ENCODE measurements around the gene HESX1. TPM values are rescaled to one million over a fixed set of nuclear protein-coding genes. Genes with fewer than 3 reads are reported as not detected.

Gene HESX1
- total and polyA plus RNA-seq, 2 of the 4 experiments (the other 2 are of a cell fraction), result 0.36 to 0.82 TPM

DNA sequence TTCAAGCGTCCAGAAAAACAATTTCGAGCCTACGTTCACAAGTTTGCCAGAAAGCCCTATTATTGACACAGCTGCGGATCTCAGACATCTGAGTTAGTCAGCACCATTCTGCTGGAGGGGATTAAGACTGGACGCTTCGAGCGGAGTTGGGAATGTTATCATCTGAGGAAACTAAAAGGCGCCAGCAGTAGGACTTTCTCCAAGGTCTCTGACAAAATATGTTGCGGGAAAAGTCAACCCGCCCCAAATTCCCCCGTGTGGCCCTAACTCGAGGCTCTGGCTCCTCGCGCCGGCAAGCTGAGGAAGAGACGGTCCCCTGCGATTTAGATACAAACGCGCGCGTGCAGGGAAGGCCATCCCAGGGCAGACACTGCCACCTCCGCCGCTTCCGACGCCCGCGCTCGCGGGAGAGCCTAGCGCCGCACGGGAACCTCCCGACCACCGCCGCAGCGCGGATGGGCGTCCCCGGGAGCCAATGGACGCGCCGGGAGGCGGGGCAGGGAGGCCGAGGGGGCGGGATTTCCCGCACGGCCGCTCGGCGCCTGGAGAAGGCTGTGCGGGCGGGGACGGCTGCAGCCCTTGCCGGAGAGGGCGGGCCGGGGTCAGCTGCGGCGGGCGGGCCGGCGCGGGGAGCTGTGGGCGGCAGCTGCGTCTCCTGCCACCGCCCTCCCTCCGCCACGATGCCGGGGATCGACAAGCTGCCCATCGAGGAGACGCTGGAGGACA lies 27.6 kb upstream of the HESX1 start, which contains the start of gene APPL1:
Gene APPL1 (plus strand): TSS at position 526 of the 726 bp plus-strand sequence. CDS start 155 bp downstream, at position 681.
- dilution Hi-C loops (cut with HindIII; ENCODE audit: low sequenced_read_pairs, unreplicated experiment) (no loop called here), intact Hi-C loops (cut with micrococcal nuclease) (loop anchor here (1.0 to 10.0 kb wide), 4 partner anchors 55 to 523 kb away; partner anchors contain the start of gene PDE12), in situ Hi-C loops (cut with MboI; ENCODE audit: low sequenced_read_pairs) (no loop called here)
- Histone ChIP-seq H3K27me3 (ENCODE audit: control insufficient read depth, insufficient read depth, low read length) (no peaks in the 10 kb centered on the region), H3K9me3 (ENCODE audit: control insufficient read depth, insufficient read depth, low read length) (no peaks in the 10 kb centered on the region), H4K91ac (ENCODE audit: insufficient read depth, low read depth, low read length) (peak within 1 kb of the TSS; percentile 59; the same call in 1 of the 2 replicates), H3K56ac (ENCODE audit: extremely low read depth, insufficient read depth, low read length) (peak within 1 kb of the TSS; percentile 47; the same call in 1 of the 2 replicates), H3K9ac (ENCODE audit: low read depth, low read length) (peak within 1 kb of the TSS; percentile 64), H2BK20ac (ENCODE audit: low read depth, low read length) (no peak within 1 kb of the TSS), H2AFZ (replicated peaks; ENCODE audit: low read length, poor library complexity) (peak within 1 kb of the TSS; percentile 98), H4K5ac (ENCODE audit: low read depth, low read length) (peak within 1 kb of the TSS; percentile 57), H3K4me3 (ENCODE audit: insufficient read depth, low read depth, low read length) (peak within 1 kb of the TSS; percentile 86), H3K4ac (ENCODE audit: low read depth, low read length) (peak within 1 kb of the TSS; percentile 64), H3K14ac (replicated peaks; ENCODE audit: low read depth, low read length) (peak within 1 kb of the TSS; percentile 78), H3K23ac (ENCODE audit: low read depth, low read length) (peak within 1 kb of the TSS; percentile 71), H3K4me1 (ENCODE audit: control insufficient read depth, insufficient read depth, low read length) (peaks cover 2% of the 10 kb centered on the region; the same call in 1 of the 2 replicates), H2AK5ac (ENCODE audit: low read depth, low read length) (no peak within 1 kb of the TSS), H3K9me1 (ENCODE audit: insufficient read depth, low read length) (peaks cover 5% of the 10 kb centered on the region; the same call in 1 of the 2 replicates), H3K27ac (ENCODE audit: insufficient read depth, low read length) (peak within 1 kb of the TSS; percentile 72), H3K4me2 (ENCODE audit: low read depth, low read length) (peak within 1 kb of the TSS; percentile 97), H2BK5ac (ENCODE audit: low read depth, low read length, poor library complexity, severe bottlenecking) (peak within 1 kb of the TSS; percentile 64), H2BK15ac (ENCODE audit: low read depth, low read length) (no peak within 1 kb of the TSS), H3K18ac (ENCODE audit: low read depth, low read length) (peak within 1 kb of the TSS; percentile 46; the same call in 1 of the 2 replicates), H3K79me1 (ENCODE audit: low read depth in 1 of 2, low read length in 2 of 2) (peaks cover 11 to 34% of the 10 kb centered on the region in 2 experiments), H3K36me3 (ENCODE audit: control insufficient read depth, insufficient read depth, low read length) (no peaks in the 10 kb centered on the region; the same call in 1 of the 2 replicates), H4K8ac (ENCODE audit: low read depth in 2 of 2, low read length in 2 of 2) (peak within 1 kb of the TSS; percentile 26 to 28; a peak in 3 of 4 replicates), H2AK9ac (replicated peaks; ENCODE audit: low read depth, low read length, poor library complexity) (peak within 1 kb of the TSS; percentile 94), H2BK120ac (ENCODE audit: low read depth, low read length) (0 out of 2 replicates have a peak within 1 kb of the TSS, but pooled peaks have one; percentile 21), H4K20me1 (ENCODE audit: insufficient read depth, low read length) (peaks cover 20% of the 10 kb centered on the region)
- no TSS peak for BruUV-seq (replicated peaks)
- ATAC-seq (ENCODE audit: low read depth), result peak; percentile 99
- ChIA-PET CTCF (no interaction called here), POLR2A (ENCODE audit: unreplicated experiment) (no interaction called here)
- WGBS, 2 experiments (ENCODE audit: extremely low coverage in 2 of 2, insufficient read length in 1 of 2), result 2% methylated on average over 29 of the region's 71 CpGs; no CpG with 5 or more reads in 1 of the 2 experiments
- peak; percentile 85 for DNase-seq
- TF ChIP-seq SMC3 (IDR thresholded peaks at IDR 0.05; ENCODE audit: low read depth, low read length), result no peak
- TF ChIP-seq CEBPB (IDR thresholded peaks at IDR 0.05; ENCODE audit: low read depth, low read length), result no peak
- TF ChIP-seq, protein P1, sequence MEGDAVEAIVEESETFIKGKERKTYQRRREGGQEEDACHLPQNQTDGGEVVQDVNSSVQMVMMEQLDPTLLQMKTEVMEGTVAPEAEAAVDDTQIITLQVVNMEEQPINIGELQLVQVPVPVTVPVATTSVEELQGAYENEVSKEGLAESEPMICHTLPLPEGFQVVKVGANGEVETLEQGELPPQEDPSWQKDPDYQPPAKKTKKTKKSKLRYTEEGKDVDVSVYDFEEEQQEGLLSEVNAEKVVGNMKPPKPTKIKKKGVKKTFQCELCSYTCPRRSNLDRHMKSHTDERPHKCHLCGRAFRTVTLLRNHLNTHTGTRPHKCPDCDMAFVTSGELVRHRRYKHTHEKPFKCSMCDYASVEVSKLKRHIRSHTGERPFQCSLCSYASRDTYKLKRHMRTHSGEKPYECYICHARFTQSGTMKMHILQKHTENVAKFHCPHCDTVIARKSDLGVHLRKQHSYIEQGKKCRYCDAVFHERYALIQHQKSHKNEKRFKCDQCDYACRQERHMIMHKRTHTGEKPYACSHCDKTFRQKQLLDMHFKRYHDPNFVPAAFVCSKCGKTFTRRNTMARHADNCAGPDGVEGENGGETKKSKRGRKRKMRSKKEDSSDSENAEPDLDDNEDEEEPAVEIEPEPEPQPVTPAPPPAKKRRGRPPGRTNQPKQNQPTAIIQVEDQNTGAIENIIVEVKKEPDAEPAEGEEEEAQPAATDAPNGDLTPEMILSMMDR (conservative IDR thresholded peaks at IDR 0.05; ENCODE audit: low read depth, low read length), result no peak
- peak; percentile 58; the same call in 1 of the 2 replicates for TF ChIP-seq MAZ (IDR thresholded peaks at IDR 0.05; ENCODE audit: borderline replicate concordance, low read depth, low read length)
- TF ChIP-seq NFE2L2 (IDR thresholded peaks at IDR 0.05; ENCODE audit: low read depth, low read length), result no peak
- no peak for TF ChIP-seq RFX5 (IDR thresholded peaks at IDR 0.05; ENCODE audit: low read depth, low read length)
- no peak for TF ChIP-seq RAD21 (IDR thresholded peaks at IDR 0.05; ENCODE audit: low read length)
- TF ChIP-seq POLR2A (IDR thresholded peaks at IDR 0.05; ENCODE audit: low read depth, low read length), result peak; percentile 49; the same call in 1 of the 2 replicates
- 0 out of 2 replicates have a peak, but pooled peaks have one; percentile 8 for TF ChIP-seq MXI1 (IDR thresholded peaks at IDR 0.05; ENCODE audit: borderline replicate concordance, low read depth, low read length)
- TF ChIP-seq, protein P2, sequence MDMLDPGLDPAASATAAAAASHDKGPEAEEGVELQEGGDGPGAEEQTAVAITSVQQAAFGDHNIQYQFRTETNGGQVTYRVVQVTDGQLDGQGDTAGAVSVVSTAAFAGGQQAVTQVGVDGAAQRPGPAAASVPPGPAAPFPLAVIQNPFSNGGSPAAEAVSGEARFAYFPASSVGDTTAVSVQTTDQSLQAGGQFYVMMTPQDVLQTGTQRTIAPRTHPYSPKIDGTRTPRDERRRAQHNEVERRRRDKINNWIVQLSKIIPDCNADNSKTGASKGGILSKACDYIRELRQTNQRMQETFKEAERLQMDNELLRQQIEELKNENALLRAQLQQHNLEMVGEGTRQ (IDR thresholded peaks at IDR 0.05; ENCODE audit: low read depth, low read length), result no peak
- TF ChIP-seq RCOR1 (IDR thresholded peaks at IDR 0.05; ENCODE audit: insufficient replicate concordance, low read length), result peak; percentile 37
- TF ChIP-seq CHD1 (IDR thresholded peaks at IDR 0.05; ENCODE audit: low read depth, low read length), result no peak
- TF ChIP-seq, protein P3, sequence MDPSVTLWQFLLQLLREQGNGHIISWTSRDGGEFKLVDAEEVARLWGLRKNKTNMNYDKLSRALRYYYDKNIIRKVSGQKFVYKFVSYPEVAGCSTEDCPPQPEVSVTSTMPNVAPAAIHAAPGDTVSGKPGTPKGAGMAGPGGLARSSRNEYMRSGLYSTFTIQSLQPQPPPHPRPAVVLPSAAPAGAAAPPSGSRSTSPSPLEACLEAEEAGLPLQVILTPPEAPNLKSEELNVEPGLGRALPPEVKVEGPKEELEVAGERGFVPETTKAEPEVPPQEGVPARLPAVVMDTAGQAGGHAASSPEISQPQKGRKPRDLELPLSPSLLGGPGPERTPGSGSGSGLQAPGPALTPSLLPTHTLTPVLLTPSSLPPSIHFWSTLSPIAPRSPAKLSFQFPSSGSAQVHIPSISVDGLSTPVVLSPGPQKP (IDR thresholded peaks at IDR 0.05; ENCODE audit: borderline replicate concordance, low read depth, low read length), result no peak

Measured in IMR-90 (cell line).